ACC112 (cell line): Measurements from ENCODE around the gene BBX.
A peak's percentile ranks its signal among the peaks of the same experiment; 100 is the strongest.

Experiments
- H2AFZ ChIP-seq: fragments of 200-600 bp; sonication (generic); one replicate; pipeline ENCODE4 v1.6.0; 2017; ENCODE audit warnings: antibody characterized with exemption, low read length; ENCODE audit not compliant: unreplicated experiment
- H3K27ac ChIP-seq: fragments of 200-600 bp; sonication (generic); 2 replicates; pipeline ENCODE4 v1.5.1; 2014; ENCODE audit warnings: low read depth, mild to moderate bottlenecking, antibody characterized with exemption, low read length, moderate library complexity
- H3K27me3 ChIP-seq: fragments of 200-600 bp; sonication (generic); 2 replicates; pipeline ENCODE4 v1.6.1; 2014; ENCODE audit warnings: mild to moderate bottlenecking, antibody characterized with exemption, low read length, moderate library complexity, mixed read lengths; ENCODE audit not compliant: insufficient read depth
- H3K36me3 ChIP-seq: fragments of 200-600 bp; sonication (generic); 2 replicates; pipeline ENCODE4 v1.6.1; 2016; ENCODE audit warnings: mild to moderate bottlenecking, antibody characterized with exemption, low read length, moderate library complexity, mixed read lengths; ENCODE audit not compliant: insufficient read depth
- H3K4me1 ChIP-seq: fragments of 200-600 bp; sonication (generic); one replicate; pipeline ENCODE4 v1.6.1; 2016; ENCODE audit warnings: low read length, mixed read lengths; ENCODE audit not compliant: insufficient read depth, unreplicated experiment, control insufficient read depth
- H3K4me3 ChIP-seq: fragments of 200-600 bp; sonication (generic); 2 replicates; pipeline ENCODE4 v1.5.1; 2014; ENCODE audit warnings: mild to moderate bottlenecking, low read depth, low read length
- H3K79me2 ChIP-seq: fragments of 200-600 bp; sonication (generic); one replicate; pipeline ENCODE4 v1.6.0; 2016; ENCODE audit warnings: low read length; ENCODE audit not compliant: control insufficient read depth, unreplicated experiment, insufficient read depth

Gene BBX

DNA sequence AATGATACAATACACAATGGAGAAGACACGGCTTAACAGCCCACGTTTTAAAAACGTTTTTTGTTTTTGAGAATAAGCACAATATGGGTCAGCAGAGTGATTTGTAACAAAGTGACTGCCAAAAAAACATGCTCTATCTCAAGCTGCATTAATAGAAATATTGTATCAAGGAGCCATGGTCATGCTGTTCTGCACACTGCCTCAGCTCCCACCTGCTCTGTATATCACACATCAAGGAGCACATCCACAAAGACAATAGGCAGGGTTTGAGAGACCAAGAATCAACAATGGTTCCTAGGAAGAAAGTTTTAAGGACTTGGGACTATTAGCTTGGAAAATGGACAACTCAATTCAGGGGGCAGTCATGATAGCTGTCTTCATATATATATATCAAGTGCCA, 6.3 kb upstream of the BBX start:
- Histone ChIP-seq H3K79me2 (no peaks in the 10 kb centered on the region), H2AFZ (no peak overlapping the region)

DNA sequence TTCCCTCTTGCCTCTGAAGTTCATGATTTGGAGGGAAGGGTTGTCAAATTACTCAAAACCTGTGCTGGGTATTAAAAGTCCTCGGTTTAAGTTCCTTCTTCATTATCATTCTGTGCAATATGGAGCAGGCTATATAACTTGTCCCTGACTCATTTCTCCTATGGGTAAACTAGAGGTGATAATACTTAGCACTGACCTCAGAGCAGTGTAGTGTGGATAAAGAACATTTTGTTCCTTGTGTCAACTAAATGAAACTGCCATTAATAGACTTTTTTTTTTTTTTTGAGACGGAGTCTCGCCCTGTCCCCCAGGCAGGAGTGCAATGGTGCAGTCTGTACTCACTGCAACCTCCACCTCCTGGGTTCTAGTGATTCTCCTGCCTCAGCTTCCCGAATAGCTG, 2.2 kb upstream of the BBX start:
- no peaks in the 10 kb centered on the region for H3K4me1 ChIP-seq
- no peak overlapping the region for H3K27ac ChIP-seq
- no peaks in the 10 kb centered on the region for H3K27me3 ChIP-seq
- peaks cover 18% of the 10 kb centered on the region for H3K79me2 ChIP-seq
- no peak overlapping the region for H3K4me3 ChIP-seq
- H2AFZ ChIP-seq, result no peak overlapping the region
- H3K36me3 ChIP-seq, result no peaks in the 10 kb centered on the region

More for the DNA sequence above, 6.3 kb upstream of the BBX start:
- Histone ChIP-seq H3K4me3 (no peak overlapping the region), H3K27me3 (no peaks in the 10 kb centered on the region), H3K27ac (no peak overlapping the region), H3K4me1 (no peaks in the 10 kb centered on the region), H3K36me3 (no peaks in the 10 kb centered on the region)

DNA sequence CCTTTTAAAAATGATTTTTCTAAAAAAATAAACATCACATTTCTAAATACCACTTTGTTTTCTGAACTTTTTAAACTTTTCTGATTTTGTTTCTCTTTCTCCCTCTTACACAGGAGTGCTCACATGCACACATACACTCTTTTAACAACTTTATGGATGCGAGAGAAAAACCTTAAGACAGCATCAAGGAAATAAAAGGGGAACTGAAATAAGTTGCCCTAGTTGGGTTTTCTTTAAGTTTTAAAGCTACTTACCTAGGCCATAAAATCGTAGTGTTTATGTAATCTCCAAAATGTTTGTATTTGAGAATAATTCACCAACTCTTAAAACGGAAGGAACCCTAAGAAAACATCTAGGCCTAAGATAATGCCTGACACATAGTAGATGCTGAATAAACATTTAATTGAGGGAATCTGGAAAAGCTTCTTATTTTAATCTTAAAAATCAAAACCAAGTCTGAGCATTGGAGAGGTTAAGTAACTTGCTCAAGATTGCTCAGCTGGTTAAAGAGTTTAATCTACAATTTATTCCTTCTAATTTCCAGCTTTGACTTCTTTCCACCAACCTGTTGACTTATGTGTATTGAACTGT, 1.2 kb upstream of the BBX start:
- Histone ChIP-seq H3K4me1 (peaks cover 4% of the 10 kb centered on the region), H3K4me3 (no peak overlapping the region), H3K27ac (no peak overlapping the region), H3K79me2 (peaks cover 28% of the 10 kb centered on the region), H3K27me3 (no peaks in the 10 kb centered on the region), H2AFZ (peak overlapping the region; percentile 26), H3K36me3 (no peaks in the 10 kb centered on the region)

DNA sequence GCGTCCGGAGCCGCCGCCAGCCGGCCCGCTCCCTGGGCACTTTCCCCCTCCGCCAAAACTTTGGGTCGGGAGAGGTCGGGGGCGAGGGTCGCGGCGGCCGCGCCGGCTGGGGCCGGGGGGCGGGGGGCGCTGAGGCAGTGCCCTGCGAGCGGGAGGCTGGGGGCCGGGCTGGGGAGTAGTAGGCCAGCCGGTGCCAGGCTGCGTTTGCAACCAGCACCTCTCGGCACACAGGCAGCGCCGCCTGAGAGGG, 452 bp downstream of the BBX start:
- Histone ChIP-seq H3K4me3 (peak overlapping the region; percentile 77), H3K36me3 (peaks cover 6% of the 10 kb centered on the region), H3K27me3 (no peaks in the 10 kb centered on the region), H2AFZ (peak overlapping the region; percentile 84), H3K79me2 (peaks cover 45% of the 10 kb centered on the region), H3K4me1 (peaks cover 16% of the 10 kb centered on the region), H3K27ac (peak overlapping the region; percentile 60)

DNA sequence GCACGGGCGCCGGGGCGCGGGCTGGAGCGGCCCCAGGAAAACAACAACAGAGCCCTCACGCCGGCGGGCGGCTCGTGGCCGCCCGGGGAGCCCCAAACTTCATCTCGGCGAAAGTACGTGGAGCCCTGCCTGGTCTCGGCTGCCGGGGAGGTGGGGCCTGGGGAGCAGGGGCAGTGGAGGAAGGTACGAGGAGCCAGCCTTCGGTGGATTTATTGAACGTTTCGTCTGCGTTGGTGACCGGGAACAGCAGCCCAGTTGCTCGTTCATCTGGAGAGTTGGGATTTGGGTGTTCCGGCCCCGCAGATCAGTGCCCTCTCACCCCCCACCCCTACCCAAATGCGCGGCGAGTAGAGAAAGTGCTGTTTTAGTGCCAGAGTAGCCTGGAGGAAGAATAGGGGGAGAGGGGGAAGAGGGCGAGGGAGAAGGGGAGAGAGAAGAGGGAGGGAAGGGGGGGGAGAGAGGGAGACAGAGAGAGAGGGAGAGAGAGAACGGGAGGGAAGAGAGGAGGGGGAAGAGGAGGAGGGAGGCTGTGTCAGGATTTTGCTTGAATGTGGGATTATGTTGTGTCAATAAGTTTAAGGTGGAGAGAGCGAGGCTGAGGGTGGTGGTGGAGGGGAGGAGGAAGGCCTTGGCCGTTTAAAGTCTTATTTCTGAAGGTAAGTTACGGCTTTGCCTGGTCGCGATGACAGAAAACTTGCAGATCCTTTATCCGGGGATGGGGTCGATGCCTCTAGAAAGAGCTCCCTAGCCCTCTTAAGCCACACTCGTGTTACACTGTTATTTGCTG, 970 bp downstream of the BBX start:
- Histone ChIP-seq H3K79me2 (peaks cover 49% of the 10 kb centered on the region), H3K4me3 (peak overlapping the region; percentile 77), H2AFZ (peak overlapping the region; percentile 84), H3K36me3 (peaks cover 6% of the 10 kb centered on the region), H3K27ac (peak overlapping the region; percentile 60), H3K27me3 (no peaks in the 10 kb centered on the region), H3K4me1 (peaks cover 16% of the 10 kb centered on the region)

DNA sequence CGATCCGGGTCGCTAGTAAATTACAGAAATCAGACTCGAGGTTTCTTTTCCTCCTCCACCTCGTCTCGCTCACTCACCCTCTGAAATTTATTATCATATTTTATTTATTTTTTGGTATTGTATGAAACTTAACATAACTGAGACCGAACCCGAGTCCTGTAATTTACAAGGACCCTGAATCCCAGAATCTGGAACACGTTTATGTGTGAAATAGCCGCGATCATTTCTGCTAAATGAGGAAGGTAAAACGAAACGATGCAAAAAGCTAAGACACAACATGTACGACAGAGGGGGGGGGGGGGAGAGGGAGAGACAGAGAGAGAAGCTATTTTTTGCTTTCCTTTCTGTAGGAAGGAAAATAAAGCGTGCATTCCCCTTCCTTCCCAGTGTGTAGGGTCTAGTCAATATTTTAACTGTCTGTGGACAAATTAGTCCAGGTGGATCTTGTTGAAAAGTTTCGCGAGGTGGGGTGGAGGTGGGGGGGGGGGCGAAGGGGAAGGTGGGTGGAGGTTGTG, 1.6 kb downstream of the BBX start:
- Histone ChIP-seq H3K4me1 (peaks cover 16% of the 10 kb centered on the region), H2AFZ (peak overlapping the region; percentile 84), H3K27ac (peak overlapping the region; percentile 60), H3K4me3 (peak overlapping the region; percentile 77), H3K79me2 (peaks cover 54% of the 10 kb centered on the region), H3K27me3 (no peaks in the 10 kb centered on the region), H3K36me3 (peaks cover 9% of the 10 kb centered on the region)

DNA sequence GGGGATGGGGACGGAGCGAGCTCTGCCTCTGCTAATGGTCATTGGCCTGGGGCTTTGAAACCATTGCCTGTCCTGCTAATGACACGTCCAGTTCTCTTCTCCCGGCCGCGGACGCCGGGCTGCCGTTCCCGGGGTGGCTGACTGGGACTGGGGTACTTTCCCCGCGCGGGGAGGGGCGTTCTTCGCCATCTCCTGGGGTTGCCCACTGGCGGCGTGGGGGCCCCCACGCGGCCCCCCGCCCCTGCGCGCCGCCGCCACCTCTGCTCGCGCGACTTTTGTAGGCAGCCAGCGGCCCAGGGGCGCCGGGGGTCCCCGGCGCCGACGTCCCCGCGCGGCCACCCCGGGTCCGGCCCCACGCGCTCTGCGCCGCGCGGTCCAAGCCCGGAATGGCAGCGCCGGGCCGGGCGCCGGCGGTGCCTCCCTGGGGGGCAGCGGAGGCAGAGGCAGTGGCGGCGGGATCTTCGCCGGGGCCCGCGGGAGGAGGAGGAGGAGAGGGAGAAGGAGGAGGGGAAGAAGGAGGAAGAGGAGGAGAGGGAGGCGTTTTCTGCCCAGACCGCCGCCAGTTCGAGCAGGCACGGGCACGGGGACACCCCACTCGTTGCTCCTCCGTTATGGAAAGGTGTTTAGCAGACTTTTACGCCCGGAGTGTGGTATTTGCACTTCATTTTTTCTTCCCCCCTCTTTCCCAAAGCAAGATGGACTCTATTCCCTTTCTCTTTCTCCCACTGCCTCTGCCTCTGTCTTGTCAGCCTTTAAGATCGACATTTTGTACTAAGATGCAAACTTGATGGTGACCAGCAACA, 2.3 kb downstream of the BBX start:
- peak overlapping the region; percentile 60 for H3K27ac ChIP-seq
- peaks cover 16% of the 10 kb centered on the region for H3K4me1 ChIP-seq
- H3K79me2 ChIP-seq, result peaks cover 56% of the 10 kb centered on the region
- peak overlapping the region; percentile 84 for H2AFZ ChIP-seq
- peak overlapping the region; percentile 77 for H3K4me3 ChIP-seq
- no peaks in the 10 kb centered on the region for H3K27me3 ChIP-seq
- peaks cover 12% of the 10 kb centered on the region for H3K36me3 ChIP-seq

DNA sequence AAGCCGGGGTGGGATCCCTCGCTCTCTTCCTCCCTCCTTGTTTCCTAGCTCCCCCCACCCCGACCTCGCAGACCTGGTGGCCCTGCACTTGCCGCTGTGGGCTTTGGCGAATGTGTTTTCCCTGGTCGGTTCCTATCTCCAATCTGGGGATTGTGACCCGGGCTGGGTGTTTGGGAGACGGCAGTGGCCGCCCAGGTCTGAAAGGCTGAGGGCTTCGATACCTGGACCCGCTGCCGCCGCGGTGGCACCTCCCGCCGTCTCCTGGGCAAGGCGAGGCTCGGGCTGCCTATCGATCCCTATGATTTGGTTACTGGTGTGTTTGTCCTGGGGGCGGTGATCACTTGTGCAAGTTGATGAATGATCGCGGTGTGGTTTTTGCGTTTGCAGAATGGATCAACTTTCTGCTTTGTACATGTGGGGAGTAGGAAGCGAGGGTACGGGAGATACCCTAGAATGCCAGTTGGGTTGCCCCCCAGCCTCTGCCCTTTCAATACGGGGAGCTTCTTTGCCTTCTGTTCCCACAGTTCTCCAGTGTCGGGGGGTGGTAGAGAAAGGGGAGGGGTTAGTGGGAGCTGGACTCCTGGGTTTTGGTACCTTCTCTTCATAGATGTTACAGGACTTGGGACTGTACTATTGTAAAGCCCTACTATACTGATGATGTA, 3.0 kb downstream of the BBX start:
- Histone ChIP-seq H3K27ac (peak overlapping the region; percentile 60; the same call in 1 of the 2 replicates), H3K27me3 (no peaks in the 10 kb centered on the region), H3K79me2 (peaks cover 56% of the 10 kb centered on the region), H2AFZ (peak overlapping the region; percentile 84), H3K4me3 (peak overlapping the region; percentile 77), H3K4me1 (peaks cover 16% of the 10 kb centered on the region), H3K36me3 (peaks cover 12% of the 10 kb centered on the region)

DNA sequence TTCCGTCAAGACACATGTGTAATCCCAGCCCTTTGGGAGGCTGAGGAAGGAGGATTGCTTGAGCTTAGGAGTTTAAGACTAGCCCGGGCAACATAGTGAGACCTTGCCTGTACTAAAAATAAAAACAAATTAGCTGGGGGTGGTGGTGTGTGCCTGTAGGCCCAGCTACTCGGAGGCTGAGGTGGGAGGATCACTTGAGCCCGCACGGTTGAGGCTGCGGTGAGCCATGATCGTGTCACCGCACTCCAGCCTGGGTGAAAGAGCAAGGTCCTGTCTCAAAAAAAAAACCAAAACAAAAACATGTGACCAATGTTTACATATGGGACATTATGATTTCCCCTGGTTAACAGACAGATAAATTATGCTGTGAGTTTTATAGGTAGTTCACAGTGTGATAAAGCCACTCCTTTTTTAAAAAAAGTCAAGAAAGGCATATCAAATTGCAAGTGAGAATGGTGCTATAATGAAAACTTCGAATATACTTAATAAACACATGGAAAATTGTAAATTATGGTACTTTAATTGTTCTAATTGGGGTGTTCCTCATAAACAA, 9.2 kb downstream of the BBX start:
- Histone ChIP-seq H2AFZ (no peak overlapping the region), H3K27me3 (no peaks in the 10 kb centered on the region), H3K4me1 (peaks cover 8% of the 10 kb centered on the region), H3K27ac (no peak overlapping the region), H3K4me3 (no peak overlapping the region), H3K79me2 (peaks cover 38% of the 10 kb centered on the region), H3K36me3 (peaks cover 12% of the 10 kb centered on the region)

DNA sequence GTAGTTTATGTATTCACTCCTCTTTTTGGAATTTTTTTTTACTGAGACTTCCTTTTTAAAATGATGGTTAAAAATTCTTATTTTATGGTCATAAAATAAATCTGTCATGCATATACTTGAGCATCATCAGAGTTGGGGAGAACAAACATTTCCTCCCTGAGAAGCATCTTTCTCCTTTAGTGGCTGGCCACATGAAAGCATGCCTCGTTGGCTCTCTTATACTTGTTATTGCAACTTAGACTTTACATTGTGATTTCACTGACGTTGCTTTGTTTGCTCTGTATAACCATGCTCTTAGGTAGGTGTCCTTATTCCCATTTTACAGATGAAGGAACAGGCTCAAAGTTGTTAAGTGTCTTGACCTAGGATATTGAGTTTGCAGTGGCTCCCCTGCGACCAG, 18.1 kb downstream of the BBX start:
- Histone ChIP-seq H3K27me3 (no peaks in the 10 kb centered on the region), H3K36me3 (0 out of 2 replicates have a peak, but pooled peaks cover 4% of the 10 kb centered on the region), H3K4me3 (no peak overlapping the region), H3K79me2 (peaks cover 16% of the 10 kb centered on the region), H3K27ac (no peak overlapping the region), H3K4me1 (no peaks in the 10 kb centered on the region), H2AFZ (no peak overlapping the region)
